HepG2 (cell line): ENCODE results near the gene SAP30. TPM values are rescaled to one million over a fixed set of nuclear protein-coding genes. Genes with fewer than 3 reads are reported as not detected.

Experiments
- ATAC-seq: fragments of 200-7000 bp; cut with Tn5 transposase; 3 replicates; pipeline ENCODE4 v1.9.1; 2020; ENCODE audit warnings: mild to moderate bottlenecking, moderate library complexity
- BruUV-seq: library from RNA; stranded (reverse); fragments of 400-500 nt; replicated peaks from 2 replicates; lab custom pipeline; 2021; lab: Mats Ljungman, UMichigan
- CTCF ChIA-PET: fragments of 300-600 bp; formaldehyde crosslinking; extraction: SDS; loops from one replicate; lab custom pipeline; 2021; ENCODE audit warnings: low total read pairs, inconsistent platforms, low intra/inter-chr PET ratio; lab: Yijun Ruan, JAX
- POLR2A ChIA-PET: fragments of 350-600 bp; sonication (Branson Sonifier 250); formaldehyde crosslinking; loops from one replicate; lab custom pipeline; 2020; ENCODE audit warnings: antibody characterized with exemption, inconsistent platforms; lab: Yijun Ruan, JAX
- DNase-seq: peaks from one replicate; pipeline ENCODE4 v3.0.0-alpha.2; 2015; ENCODE audit warnings: low spot score
- FAIRE-seq: peaks from 3 replicates; lab custom pipeline; 2011; peaks lifted over from hg19 to GRCh38; lab: Jason Lieb, UNC
- H2AFZ ChIP-seq: one replicate; pipeline ENCODE4 v1.6.1; 2011; ENCODE audit warnings: low read length, inconsistent platforms
- H3K27ac ChIP-seq: fragments of 300-600 bp; 3 replicates; pipeline ENCODE4 v1.8.0; 2011; ENCODE audit warnings: mixed run types, mild to moderate bottlenecking, mixed read lengths, low read length, inconsistent platforms; ENCODE audit not compliant: insufficient read depth; ENCODE audit errors: extremely low read length
- H3K27me3 ChIP-seq, 2 experiments: fragments of 200-600 bp in 1 of 2; 2 replicates in 1 of 2; 3 replicates in 1 of 2; pipeline versions ENCODE4 v1.6.0 to v1.8.0; 2011; ENCODE audit warnings: low read length in 2 of 2, mild to moderate bottlenecking in 2 of 2, moderate library complexity in 2 of 2, inconsistent platforms in 1 of 2; ENCODE audit not compliant: insufficient read depth in 2 of 2, control insufficient read depth in 1 of 2
- H3K36me3 ChIP-seq, 2 experiments: fragments of 200-600 bp in 1 of 2; replicated peaks in 1 of 2; 2 replicates in 1 of 2; 3 replicates in 1 of 2; pipeline versions ENCODE4 v1.5.1 to v1.8.0; 2011; ENCODE audit warnings: low read length in 2 of 2, inconsistent platforms in 1 of 2; ENCODE audit not compliant: insufficient read depth in 2 of 2, control insufficient read depth in 1 of 2
- H3K4me1 ChIP-seq: 2 replicates; pipeline ENCODE4 v1.5.1; 2012; ENCODE audit warnings: low read length, inconsistent platforms; ENCODE audit not compliant: insufficient read depth
- H3K4me2 ChIP-seq: 2 replicates; pipeline ENCODE4 v1.6.0; 2011; ENCODE audit warnings: low read depth, low read length, inconsistent platforms
- H3K4me3 ChIP-seq, 3 experiments: fragments of 200-600 bp in 1 of 3; sonication (generic), shearing (Covaris generic) in 1 of 3; replicated peaks in 1 of 3; 2 replicates each; pipeline ENCODE4 v1.5.1; 2011 to 2016; ENCODE audit warnings: low read length in 3 of 3, inconsistent platforms in 2 of 3, low read depth in 2 of 3, mild to moderate bottlenecking in 2 of 3, control low read depth in 1 of 3, mixed read lengths in 1 of 3; ENCODE audit not compliant: insufficient read depth in 1 of 3
- H3K79me2 ChIP-seq: one replicate; pipeline ENCODE4 v1.6.1; 2011; ENCODE audit warnings: low read length, inconsistent platforms; ENCODE audit not compliant: insufficient read depth
- H3K9ac ChIP-seq: 2 replicates; pipeline ENCODE4 v1.6.0; 2011; ENCODE audit warnings: mild to moderate bottlenecking, low read depth, low read length, inconsistent platforms; ENCODE audit not compliant: insufficient read depth
- H3K9me3 ChIP-seq: 2 replicates; pipeline ENCODE4 v1.5.1; 2012; ENCODE audit warnings: mild to moderate bottlenecking, low read length
- H4K20me1 ChIP-seq: 2 replicates; pipeline ENCODE4 v1.6.0; 2011; ENCODE audit warnings: inconsistent platforms, mild to moderate bottlenecking, low read length, moderate library complexity; ENCODE audit not compliant: insufficient read depth
- HNF1B ChIP-seq: sonication (generic); formaldehyde crosslinking; IDR thresholded peaks from 2 replicates; pipeline ENCODE4 v1.5.1; 2020; ENCODE audit warnings: mild to moderate bottlenecking, moderate library complexity, missing genetic modification reagents
- KDM6A ChIP-seq: IDR thresholded peaks from 2 replicates; pipeline ENCODE4 v1.6.1; 2016; ENCODE audit warnings: low read depth
- KLF15 ChIP-seq: sonication (generic); formaldehyde crosslinking; IDR thresholded peaks from 2 replicates; pipeline ENCODE4 v1.8.1; 2023; ENCODE audit warnings: borderline replicate concordance, mild to moderate bottlenecking, inconsistent platforms, missing genetic modification reagents, mixed read lengths
- MED8 ChIP-seq: sonication (generic); formaldehyde crosslinking; IDR thresholded peaks from 2 replicates; pipeline ENCODE4 v1.8.1; 2023; ENCODE audit warnings: mild to moderate bottlenecking, missing genetic modification reagents; ENCODE audit not compliant: insufficient replicate concordance
- NAIF1 ChIP-seq: sonication (generic); formaldehyde crosslinking; IDR thresholded peaks from 2 replicates; pipeline ENCODE4 v1.5.0; 2020; ENCODE audit warnings: mild to moderate bottlenecking, missing genetic modification reagents, borderline replicate concordance
- PLRG1 ChIP-seq: fragments of 450-650 bp; conservative IDR thresholded peaks from 2 replicates; pipeline ENCODE4 v1.6.1; 2016
- SMYD3 ChIP-seq: sonication (generic); formaldehyde crosslinking; IDR thresholded peaks from 2 replicates; pipeline ENCODE4 v1.8.1; 2023; ENCODE audit warnings: mild to moderate bottlenecking, missing genetic modification reagents
- ZFP41 ChIP-seq: sonication (generic); formaldehyde crosslinking; IDR thresholded peaks from 2 replicates; pipeline ENCODE4 v1.4.0; 2020; ENCODE audit warnings: mild to moderate bottlenecking, missing genetic modification reagents, borderline replicate concordance
- ZNF709 ChIP-seq: sonication (generic); formaldehyde crosslinking; IDR thresholded peaks from 2 replicates; pipeline ENCODE4 v1.5.0; 2020; ENCODE audit warnings: mild to moderate bottlenecking, missing genetic modification reagents
- ZNF740 ChIP-seq: sonication (generic); formaldehyde crosslinking; IDR thresholded peaks from 2 replicates; pipeline ENCODE4 v1.4.0; 2020; ENCODE audit warnings: missing genetic modification reagents
- in situ Hi-C: cut with HindIII; loops from 2 replicates; pipeline ENCODE4 v1.10.0; 2017; ENCODE audit warnings: low pct_unique_long_range_greater_than_20kb; ENCODE audit not compliant: extremely low pct_ligation_motif_present
- intact Hi-C: fragments of 100-400 bp; cut with micrococcal nuclease; formaldehyde crosslinking; loops from one replicate; pipeline ENCODE4 v1.10.0; 2022; ENCODE audit not compliant: unreplicated experiment
- polyA plus RNA-seq, 8 experiments: library from polyadenylated mRNA; depleted of rRNA in 3 of 8; stranded (reverse) in 7 of 8; unstranded in 1 of 8; fragments of >200 nt; fragmentation: Illumina TruSeq in 4 of 8; extraction: Trizol in 4 of 8; gene quantifications; 2 replicates each; pipeline versions ENCODE4 v1.2.1 to v1.2.3, GENCODE V29; 2011 to 2016; ENCODE audit warnings: low read depth in 4 of 8, missing spikeins in 1 of 8, mixed read lengths in 1 of 8; ENCODE audit not compliant: insufficient read depth in 1 of 8
- total RNA-seq, 5 experiments: library from RNA; depleted of rRNA; stranded (reverse); fragments of >200 nt; fragmentation: Illumina TruSeq; extraction: Trizol; gene quantifications; 2 replicates each; pipeline ENCODE4 v1.2.3, GENCODE V29; 2016; ENCODE audit warnings: low read depth in 1 of 5

SAP30 gene
- total and polyA plus RNA-seq, 2 of the 13 experiments (the other 11 are each of a cell fraction or from before 2014, with no cell fraction given): 14.2 to 25.1 TPM

GRCh38 chr4:173398220-173398619 is 27.5 kb downstream of the SAP30 start:
- Histone ChIP-seq H3K36me3 (no peaks in the 10 kb centered on the region), H3K27ac (no peak overlapping the region), H3K79me2 (no peaks in the 10 kb centered on the region), H4K20me1 (no peaks in the 10 kb centered on the region), H2AFZ (no peak overlapping the region), H3K4me1 (no peaks in the 10 kb centered on the region), H3K9ac (no peak overlapping the region), H3K4me3 (no peak overlapping the region), H3K27me3 (no peaks in the 10 kb centered on the region; a peak in 1 of 5 replicates), H3K4me2 (no peak overlapping the region), H3K9me3 (no peaks in the 10 kb centered on the region)
- no peak for DNase-seq
- no TSS peak for BruUV-seq
- in situ Hi-C loops (no loop called here), intact Hi-C loops (no loop called here)
- ATAC-seq: no peak
- POLR2A ChIA-PET: no interaction called here
- no peak for FAIRE-seq
- no peak for TF ChIP-seq HNF1B (CRISPR knock-in tag)
- TF ChIP-seq NAIF1 (CRISPR knock-in tag): no peak
- no peak for TF ChIP-seq SMYD3
- no peak for TF ChIP-seq KDM6A (CRISPR knock-in tag)
- no peak for TF ChIP-seq PLRG1
- no peak for TF ChIP-seq ZNF740 (CRISPR knock-in tag)
- TF ChIP-seq KLF15 (CRISPR knock-in tag): no peak
- no peak for TF ChIP-seq ZFP41 (CRISPR knock-in tag)
- TF ChIP-seq ZNF709 (CRISPR knock-in tag): no peak
- no peak for TF ChIP-seq MED8 (CRISPR knock-in tag)
- CTCF ChIA-PET: no interaction called here
